Esophagus muscularis mucosa (tissue), 3 donors: Measurements from ENCODE around the gene C9orf72.

Experiments used
- CTCF ChIP-seq, 3 experiments: fragments of 200-600 bp in 2 of 3; fragments of 450-650 bp in 1 of 3; sonication (generic) in 2 of 3; IDR thresholded peaks; one replicate each; pipeline ENCODE4 v1.5.1; 2017 to 2019; ENCODE audit warnings: antibody characterized with exemption in 3 of 3, mild to moderate bottlenecking in 2 of 3, moderate library complexity in 1 of 3
- POLR2A ChIP-seq: fragments of 450-650 bp; IDR thresholded peaks from one replicate; pipeline ENCODE4 v1.6.1; 2017; ENCODE audit warnings: antibody characterized with exemption, moderate library complexity, mild to moderate bottlenecking, low read depth
- POLR2AphosphoS5 ChIP-seq, 2 donors: sonication (generic); formaldehyde crosslinking; IDR thresholded peaks; one replicate each; pipeline ENCODE4 v1.6.1; 2017; ENCODE audit warnings: antibody characterized with exemption in 2 of 2

- TF ChIP-seq POLR2A, result no peak
- no peak for TF ChIP-seq POLR2AphosphoS5 (IDR thresholded peaks at IDR 0.05)
- no peak for TF ChIP-seq CTCF (IDR thresholded peaks at IDR 0.05)
Observed at GRCh38 chr9:27549196-27549755, 24.0 kb downstream of the C9orf72 start.
